A673 (cell line): ENCODE data around the gene BSCL2. TPM values are rescaled to one million over a fixed set of nuclear protein-coding genes. Genes with fewer than 3 reads are reported as not detected.
A peak's percentile ranks its signal among the peaks of the same experiment; 100 is the strongest.

Experiments used
- BruUV-seq: library from RNA; stranded (reverse); fragments of 400-500 nt; replicated peaks from 2 replicates; lab custom pipeline; 2021; lab: Mats Ljungman, UMichigan
- CTCF ChIA-PET: fragments of 300-600 bp; sonication (Branson Sonifier 250); formaldehyde crosslinking; loops from one replicate; lab custom pipeline; 2022; ENCODE audit warnings: antibody characterized with exemption; lab: Charles Lee
- POLR2A ChIA-PET: fragments of 300-600 bp; sonication (Branson Sonifier 250); formaldehyde crosslinking; loops from one replicate; lab custom pipeline; 2022; ENCODE audit warnings: antibody characterized with exemption; ENCODE audit not compliant: low non-redundant PET; lab: Charles Lee
- DNase-seq: peaks from one replicate; pipeline ENCODE4 v3.0.0-alpha.2; 2015; ENCODE audit warnings: low spot score
- H3K27ac ChIP-seq: fragments of 200-600 bp; sonication (generic); 2 replicates; pipeline ENCODE4 v1.5.1; 2016; ENCODE audit warnings: mixed run types, low read depth, mild to moderate bottlenecking, mixed read lengths, antibody characterized with exemption, low read length; ENCODE audit not compliant: poor library complexity, severe bottlenecking
- H3K27me3 ChIP-seq: fragments of 200-600 bp; sonication (generic); replicated peaks from 2 replicates; pipeline ENCODE4 v1.6.1; 2017; ENCODE audit warnings: mixed run types, low read depth, mild to moderate bottlenecking, mixed read lengths, antibody characterized with exemption, low read length; ENCODE audit not compliant: insufficient read depth, poor library complexity
- H3K36me3 ChIP-seq: fragments of 200-600 bp; sonication (generic); 2 replicates; pipeline ENCODE4 v1.6.1; 2016; ENCODE audit warnings: mixed run types, mild to moderate bottlenecking, mixed read lengths, antibody characterized with exemption, low read length; ENCODE audit not compliant: insufficient read depth, poor library complexity, severe bottlenecking
- H3K4me1 ChIP-seq: fragments of 200-600 bp; sonication (generic); 2 replicates; pipeline ENCODE4 v1.6.1; 2017; ENCODE audit warnings: mixed run types, mild to moderate bottlenecking, mixed read lengths, antibody characterized with exemption, low read length; ENCODE audit not compliant: insufficient read depth, poor library complexity, severe bottlenecking
- H3K4me3 ChIP-seq: fragments of 200-600 bp; sonication (generic); 2 replicates; pipeline ENCODE4 v1.5.1; 2016; ENCODE audit warnings: low read depth, mixed run types, mild to moderate bottlenecking, mixed read lengths, low read length; ENCODE audit not compliant: poor library complexity, severe bottlenecking
- H3K9me3 ChIP-seq: fragments of 200-600 bp; sonication (generic); 2 replicates; pipeline ENCODE4 v1.6.1; 2016; ENCODE audit warnings: mixed run types, low read depth, mild to moderate bottlenecking, mixed read lengths, antibody characterized with exemption, low read length; ENCODE audit not compliant: poor library complexity, severe bottlenecking
- CTCF ChIP-seq: fragments of 300-800, 200-600 bp; sonication (generic); conservative IDR thresholded peaks from 2 replicates; pipeline ENCODE4 v1.5.1; 2017; ENCODE audit warnings: low read depth, mild to moderate bottlenecking, antibody characterized with exemption, low read length, moderate library complexity, mixed read lengths
- EZH2 ChIP-seq: fragments of 200-600 bp; sonication (generic); IDR thresholded peaks from 2 replicates; pipeline ENCODE4 v1.6.1; 2017; ENCODE audit warnings: borderline replicate concordance, low read depth, mild to moderate bottlenecking, mixed read lengths, antibody characterized with exemption, low read length; ENCODE audit not compliant: poor library complexity, severe bottlenecking
- intact Hi-C: fragments of 100-400 bp; cut with micrococcal nuclease; formaldehyde crosslinking; loops from one replicate; pipeline ENCODE4 v1.10.0; 2022; ENCODE audit not compliant: unreplicated experiment
- total RNA-seq: library from RNA; stranded (reverse); gene quantifications from 2 replicates; pipeline ENCODE4 v1.2.3, GENCODE V29; 2021

Gene BSCL2
- total RNA-seq, 1 experiment from 2014 or later = 123 TPM

GRCh38 chr11:62728171-62728988, 21.2 kb upstream of the BSCL2 start, which contains the start of gene TTC9C:
TSS of gene TTC9C (plus strand) at chr11:62728486. CDS start at chr11:62728849, 363 bp downstream.
- Histone ChIP-seq H3K9me3 (no peaks in the 10 kb centered on the region), H3K27me3 (no peaks in the 10 kb centered on the region), H3K27ac (peak within 1 kb of the TSS; percentile 98), H3K4me1 (peaks cover 11% of the 10 kb centered on the region), H3K36me3 (peaks cover 25% of the 10 kb centered on the region), H3K4me3 (peak within 1 kb of the TSS; percentile 86)
- no peak for TF ChIP-seq EZH2
- POLR2A ChIA-PET = no interaction called here
- BruUV-seq = TSS peak; percentile 75
- intact Hi-C loops = loop anchor here (1.0 to 5.0 kb wide), 3 partner anchors 44 to 902 kb away; partner anchors contain the start of gene TAF6L
- CTCF ChIA-PET = interaction anchor here (0.6 kb wide), 1 partner anchor 8 kb away, joined by 3 read pairs; no protein-coding TSS in a partner anchor
- DNase-seq = peak; percentile 98

- DNase-seq = peak; percentile 100
- no peaks in the 10 kb centered on the region for H3K9me3 ChIP-seq
- H3K27ac ChIP-seq = peak overlapping the region; percentile 98
- H3K4me3 ChIP-seq = peak overlapping the region; percentile 86
- CTCF ChIA-PET = interaction anchor here (0.5 to 1.5 kb wide), 2 partner anchors 130 to 304 kb away, joined by 4 to 6 read pairs; no protein-coding TSS in a partner anchor
- no peaks in the 10 kb centered on the region for H3K27me3 ChIP-seq
- POLR2A ChIA-PET = interaction anchor here (0.6 to 1.4 kb wide), 9 partner anchors 9 to 136 kb away, joined by 3 to 12 read pairs (median 5); partner anchors contain the start of genes C11orf98, CSKMT, STX5 and TUT1
- no TSS peak for BruUV-seq
- no peak for TF ChIP-seq CTCF
- TF ChIP-seq EZH2 = no peak
- peaks cover 11% of the 10 kb centered on the region for H3K4me1 ChIP-seq
- H3K36me3 ChIP-seq = peaks cover 25% of the 10 kb centered on the region
- intact Hi-C loops = loop anchor here (1.0 to 5.0 kb wide), 3 partner anchors 44 to 901 kb away; partner anchors contain the start of gene TAF6L
Observed at GRCh38 chr11:62727872-62728170, 20.6 kb upstream of the BSCL2 start.

- peaks cover 29% of the 10 kb centered on the region for H3K36me3 ChIP-seq
- CTCF ChIA-PET = interaction anchor here (0.5 to 1.5 kb wide), 2 partner anchors 130 to 303 kb away, joined by 4 to 6 read pairs; no protein-coding TSS in a partner anchor
- POLR2A ChIA-PET = interaction anchor here (0.6 to 1.4 kb wide), 12 partner anchors 9 to 136 kb away, joined by 3 to 12 read pairs (median 5); partner anchors contain the start of genes C11orf98, CSKMT, STX5 and TUT1
- no peaks in the 10 kb centered on the region for H3K9me3 ChIP-seq
- H3K27ac ChIP-seq = peak within 1 kb of the TSS; percentile 98
- H3K27me3 ChIP-seq = no peaks in the 10 kb centered on the region
- BruUV-seq = no TSS peak
- peak within 1 kb of the TSS; percentile 86 for H3K4me3 ChIP-seq
- intact Hi-C loops = loop anchor here (5.0 kb wide), 1 partner anchor 45 kb away; the partner anchor contains the start of gene TAF6L
- peaks cover 11% of the 10 kb centered on the region for H3K4me1 ChIP-seq
- TF ChIP-seq CTCF (no peak), EZH2 (no peak)
- peak; percentile 100 for DNase-seq
Observed at GRCh38 chr11:62727165-62727871, 20.1 kb upstream of the BSCL2 start, which contains the start of gene HNRNPUL2. TSS of gene HNRNPUL2 (minus strand) at chr11:62727457. CDS start at chr11:62727156, 301 bp downstream.
